Lung (tissue), 12 donors: Measurements from ENCODE around the gene PARVA. TPM values are rescaled to one million over a fixed set of nuclear protein-coding genes. Genes with fewer than 3 reads are reported as not detected.

Experiments used
- ATAC-seq: fragments of 200-7000 bp; cut with Tn5 transposase; one replicate; pipeline ENCODE4 v1.9.1; 2020; ENCODE audit warnings: moderate number of reproducible peaks; ENCODE audit not compliant: insufficient read depth, low FRiP score
- DNase-seq, 3 donors: peaks; one replicate each; pipeline ENCODE4 v3.0.0-alpha.2; 2013 to 2017
- H3K27ac ChIP-seq, 2 donors: one replicate each; pipeline ENCODE4 v1.5.1; 2013; ENCODE audit warnings: mild to moderate bottlenecking in 2 of 2, moderate library complexity in 2 of 2, control low read depth in 1 of 2, inconsistent platforms in 1 of 2, low read depth in 1 of 2, low read length in 1 of 2
- H3K27me3 ChIP-seq, 3 donors: one replicate each; pipeline ENCODE4 v1.5.1; 2013; ENCODE audit warnings: low read length in 2 of 3; ENCODE audit not compliant: control insufficient read depth in 3 of 3, insufficient read depth in 3 of 3
- H3K36me3 ChIP-seq, 4 donors: one replicate each; pipeline ENCODE4 v1.5.1; 2013; ENCODE audit warnings: low read length in 4 of 4, mild to moderate bottlenecking in 1 of 4, moderate library complexity in 1 of 4; ENCODE audit not compliant: control insufficient read depth in 4 of 4, insufficient read depth in 4 of 4
- H3K4me1 ChIP-seq, 5 donors: one replicate each; pipeline ENCODE4 v1.5.1; 2013; ENCODE audit warnings: low read length in 5 of 5, mild to moderate bottlenecking in 2 of 5, moderate library complexity in 1 of 5; ENCODE audit not compliant: control insufficient read depth in 5 of 5, insufficient read depth in 5 of 5
- H3K4me3 ChIP-seq: one replicate; pipeline ENCODE4 v1.5.1; 2013; ENCODE audit warnings: mild to moderate bottlenecking, control low read depth, moderate library complexity
- H3K9ac ChIP-seq, 2 donors: one replicate each; pipeline ENCODE4 v1.5.1; 2013; ENCODE audit warnings: low read length in 2 of 2, control low read depth in 1 of 2; ENCODE audit not compliant: insufficient read depth in 1 of 2
- H3K9me3 ChIP-seq, 4 donors: one replicate each; pipeline ENCODE4 v1.5.1; 2013; ENCODE audit warnings: low read length in 3 of 4, mild to moderate bottlenecking in 1 of 4, moderate library complexity in 1 of 4; ENCODE audit not compliant: control insufficient read depth in 4 of 4, insufficient read depth in 3 of 4
- WGBS, 2 donors: extraction: QIAGEN DNeasy Blood & Tissue Kit; methylation state at CpG; one replicate each; pipeline ENCODE4 v1.1.7; 2013; 5-methylcytosine and 5-hydroxymethylcytosine counted together
- polyA plus RNA-seq, 2 donors: library from polyadenylated mRNA; stranded (reverse); fragments of 200-250 nt; gene quantifications; one replicate each; pipeline ENCODE4 v1.2.1, GENCODE V29; 2013
- total RNA-seq, 2 donors: library from RNA; depleted of rRNA in 1 of 2; stranded (reverse); fragments of >200 nt in 1 of 2; gene quantifications; one replicate each; pipeline ENCODE4 v1.2.1, GENCODE V29; 2014 to 2021
- TF ChIP-seq, protein P1 (sequence below): IDR thresholded peaks from 2 replicates; pipeline ENCODE4 v1.5.1; 2012; ENCODE audit warnings: mild to moderate bottlenecking; ENCODE audit errors: control extremely low read depth, extremely low read depth
- donor health status: control.
- donor health status: control.
- donor health status: Bipolar disorder and iron deficiency.
- donor health status: healthy.
- donor health status: DM: yes; HTN: yes; CAD: no.

PARVA gene
- total and polyA plus RNA-seq, 4 donors = 19.9 to 71.6 (median 36.2) TPM

DNA sequence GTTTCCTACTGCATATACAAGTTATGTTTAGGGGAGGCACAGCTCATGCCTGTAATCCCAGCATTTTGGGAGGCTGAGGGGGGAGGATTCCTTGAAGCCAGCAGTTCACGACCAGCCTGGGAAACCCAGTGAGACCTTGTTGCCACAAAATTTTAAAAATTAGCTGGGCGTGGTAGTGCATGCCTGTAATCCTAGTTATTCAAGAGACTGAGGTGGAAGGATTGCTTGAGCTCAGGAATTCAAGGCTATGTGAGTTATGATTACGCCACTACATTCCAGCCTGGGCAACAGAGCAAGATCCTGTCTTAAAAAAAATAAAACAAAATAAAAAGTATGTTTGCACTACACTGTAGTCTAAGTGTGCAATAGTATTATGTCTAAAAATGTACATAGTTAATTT lies 188.0 kb downstream of the PARVA start:
- ATAC-seq (no peak), DNase-seq (no peak)
- H3K4me1 ChIP-seq = peaks cover 0 to 2% (median 0%) of the 10 kb centered on the region in 5 donors
- 75 to 95% methylated on average over 3 of the region's 3 CpGs for WGBS, 2 donors
- no peaks in the 10 kb centered on the region for H3K27me3 ChIP-seq
- no peaks in the 10 kb centered on the region for H3K36me3 ChIP-seq
- H3K9me3 ChIP-seq = no peaks in the 10 kb centered on the region
- H3K27ac ChIP-seq = no peak overlapping the region
- no peak overlapping the region for H3K4me3 ChIP-seq
- TF ChIP-seq, protein P1, sequence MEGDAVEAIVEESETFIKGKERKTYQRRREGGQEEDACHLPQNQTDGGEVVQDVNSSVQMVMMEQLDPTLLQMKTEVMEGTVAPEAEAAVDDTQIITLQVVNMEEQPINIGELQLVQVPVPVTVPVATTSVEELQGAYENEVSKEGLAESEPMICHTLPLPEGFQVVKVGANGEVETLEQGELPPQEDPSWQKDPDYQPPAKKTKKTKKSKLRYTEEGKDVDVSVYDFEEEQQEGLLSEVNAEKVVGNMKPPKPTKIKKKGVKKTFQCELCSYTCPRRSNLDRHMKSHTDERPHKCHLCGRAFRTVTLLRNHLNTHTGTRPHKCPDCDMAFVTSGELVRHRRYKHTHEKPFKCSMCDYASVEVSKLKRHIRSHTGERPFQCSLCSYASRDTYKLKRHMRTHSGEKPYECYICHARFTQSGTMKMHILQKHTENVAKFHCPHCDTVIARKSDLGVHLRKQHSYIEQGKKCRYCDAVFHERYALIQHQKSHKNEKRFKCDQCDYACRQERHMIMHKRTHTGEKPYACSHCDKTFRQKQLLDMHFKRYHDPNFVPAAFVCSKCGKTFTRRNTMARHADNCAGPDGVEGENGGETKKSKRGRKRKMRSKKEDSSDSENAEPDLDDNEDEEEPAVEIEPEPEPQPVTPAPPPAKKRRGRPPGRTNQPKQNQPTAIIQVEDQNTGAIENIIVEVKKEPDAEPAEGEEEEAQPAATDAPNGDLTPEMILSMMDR = no peak
- H3K9ac ChIP-seq = no peak overlapping the region

- no peak for DNase-seq
- H3K4me1 ChIP-seq = peaks cover 0 to 2% (median 0%) of the 10 kb centered on the region in 5 donors
- no peaks in the 10 kb centered on the region for H3K27me3 ChIP-seq
- TF ChIP-seq, protein P1 = no peak
- ATAC-seq = no peak
- H3K36me3 ChIP-seq = no peaks in the 10 kb centered on the region
- H3K27ac ChIP-seq = no peak overlapping the region
- H3K4me3 ChIP-seq = no peak overlapping the region
- H3K9me3 ChIP-seq = no peaks in the 10 kb centered on the region
- no peak overlapping the region for H3K9ac ChIP-seq
- WGBS, 2 donors = 35 to 61% methylated on average over 4 of the region's 4 CpGs
These were observed 190.5 kb downstream of the PARVA start for GRCh38 chr11:12567746-12568460.

DNA sequence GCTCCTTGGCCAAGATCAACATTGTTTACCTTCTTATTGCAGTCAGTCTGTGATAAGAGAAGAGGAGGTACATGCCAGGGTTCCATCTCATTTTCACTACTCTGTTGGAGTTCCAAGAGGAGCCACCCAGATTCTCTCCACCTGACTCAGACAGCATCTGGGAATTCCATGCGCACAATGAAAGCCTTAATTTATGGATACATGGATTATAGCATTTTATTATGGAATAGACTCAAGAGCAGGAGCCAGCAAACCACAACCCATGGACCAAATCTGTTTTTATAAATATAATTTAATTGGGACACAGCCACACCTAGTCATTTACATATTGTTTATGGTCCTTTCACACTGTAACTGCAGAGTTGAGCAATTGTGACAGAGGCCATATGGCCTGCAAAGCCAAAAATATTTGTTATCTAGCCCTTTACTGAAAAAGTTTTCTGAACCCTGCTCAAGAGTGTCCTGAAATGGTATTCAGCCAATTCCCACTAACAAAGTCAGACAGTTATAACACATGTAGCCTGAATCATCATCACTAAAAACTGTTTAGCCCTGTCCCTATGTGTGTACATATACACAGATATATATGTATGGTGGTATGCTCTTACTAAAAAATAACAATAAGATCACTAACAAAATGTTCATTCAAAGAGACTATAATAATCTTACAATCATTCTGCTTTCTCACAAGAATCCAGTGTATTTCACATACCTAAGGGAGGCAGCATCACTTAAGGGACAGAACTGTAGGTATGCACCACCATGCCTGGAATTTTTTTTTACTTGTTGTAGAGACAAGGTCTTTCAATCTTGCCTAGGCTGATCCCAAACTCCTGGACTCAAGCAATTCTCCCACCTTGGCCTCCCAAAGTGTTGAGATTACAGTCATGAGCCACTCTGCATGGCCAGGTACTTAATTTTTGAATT lies 192.4 kb downstream of the PARVA start:
- no peak overlapping the region for H3K27ac ChIP-seq
- DNase-seq (no peak), ATAC-seq (no peak)
- WGBS, 2 donors = 93 to 94% methylated on average over 1 of the region's 1 CpG
- no peak overlapping the region for H3K4me3 ChIP-seq
- no peaks in the 10 kb centered on the region for H3K4me1 ChIP-seq
- H3K9me3 ChIP-seq = no peaks in the 10 kb centered on the region
- H3K27me3 ChIP-seq = no peaks in the 10 kb centered on the region
- no peaks in the 10 kb centered on the region for H3K36me3 ChIP-seq
- H3K9ac ChIP-seq = no peak overlapping the region
- TF ChIP-seq, protein P1 = no peak
